GM19452 (cell line): Measurements from ENCODE around the gene GNAQ.

Experiments
- ATAC-seq: cut with Tn5 transposase; IDR thresholded peaks from one replicate; pipeline ENCODE4 v1.9.1; 2021; ENCODE audit not compliant: unreplicated experiment

Gene GNAQ

DNA sequence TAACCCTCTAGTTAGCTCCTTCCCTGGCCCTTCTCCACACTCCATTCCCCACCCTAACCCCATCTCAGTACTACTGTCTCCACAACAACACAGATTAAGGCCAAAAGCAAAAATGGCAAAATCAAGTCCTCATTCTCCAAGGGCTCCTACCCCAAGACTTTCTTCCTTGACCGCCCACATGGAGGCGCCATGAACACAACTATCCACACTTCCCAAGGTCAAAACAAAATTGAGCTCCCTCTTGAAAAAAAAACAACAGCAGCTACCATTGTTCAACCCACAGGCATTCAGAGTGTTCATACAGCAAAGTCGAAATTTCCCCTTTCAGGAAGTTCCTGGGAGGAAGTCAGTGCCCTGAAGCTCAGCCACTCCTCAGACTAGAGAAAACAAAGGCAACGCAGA is 54.4 kb downstream of the GNAQ start:
- no peak for ATAC-seq

GRCh38 chr9:77975806-77976205 is 55.8 kb downstream of the GNAQ start:
- no peak for ATAC-seq

- ATAC-seq, result no peak
These were observed 56.6 kb downstream of the GNAQ start for GRCh38 chr9:77975036-77975435.

DNA sequence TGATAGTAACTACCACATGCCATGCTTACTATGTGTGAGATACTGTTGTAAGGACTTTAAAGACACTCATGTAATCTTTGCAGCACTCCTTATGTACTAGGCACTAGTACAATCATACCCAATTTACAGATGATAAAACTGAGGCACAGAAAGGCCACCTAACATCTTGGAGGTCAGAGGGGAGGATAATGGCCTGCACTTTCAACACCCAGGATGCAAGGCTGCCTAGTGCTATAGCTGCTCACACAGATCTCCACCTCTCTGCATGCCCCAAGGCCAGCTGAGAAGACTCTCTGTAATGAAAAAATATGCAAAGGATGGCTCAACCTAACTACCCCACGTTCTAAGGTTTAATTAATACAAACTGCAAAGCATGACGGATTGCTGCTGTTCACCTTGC is 57.2 kb downstream of the GNAQ start:
- no peak for ATAC-seq

DNA sequence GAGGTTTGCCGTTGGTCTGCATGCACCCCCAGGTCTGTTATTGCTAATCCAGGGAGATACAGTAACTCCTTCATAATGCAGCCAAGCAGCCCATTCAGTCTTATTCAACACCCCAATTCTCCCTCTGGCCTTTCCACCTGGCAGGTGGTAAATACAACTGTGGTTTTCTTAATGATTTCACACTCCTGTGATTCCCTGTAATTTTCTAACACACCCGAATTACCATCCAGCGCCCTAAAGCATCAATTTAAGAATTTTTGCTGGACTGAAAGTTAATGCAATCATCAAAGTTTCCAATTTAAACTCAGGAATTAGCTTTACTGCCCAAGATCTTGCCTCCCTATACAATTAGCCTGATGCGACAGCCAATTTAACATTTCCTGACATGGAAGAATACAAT is 62.5 kb downstream of the GNAQ start:
- no peak for ATAC-seq

GRCh38 chr9:77968506-77968905 is 63.1 kb downstream of the GNAQ start:
- ATAC-seq, result no peak

DNA sequence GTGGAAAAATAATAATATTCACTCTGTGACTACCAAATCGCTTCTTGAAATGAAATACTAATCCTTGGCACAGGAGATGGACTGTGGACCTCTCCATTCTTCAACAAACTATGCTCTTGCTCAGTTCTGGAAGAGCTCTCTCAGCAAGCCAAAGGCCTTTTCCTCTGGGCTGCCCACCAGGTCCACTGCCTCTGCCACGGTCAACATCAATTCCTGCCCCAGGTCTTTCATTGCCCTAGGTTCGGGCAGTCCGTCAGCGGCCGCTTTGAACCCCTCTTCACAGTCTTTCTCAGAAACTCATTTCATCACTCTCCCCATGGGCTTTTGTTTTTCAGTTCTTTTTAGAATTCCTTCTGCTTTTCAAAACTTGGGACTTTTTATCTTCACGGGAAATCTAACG is 64.9 kb downstream of the GNAQ start:
- ATAC-seq, result no peak

DNA sequence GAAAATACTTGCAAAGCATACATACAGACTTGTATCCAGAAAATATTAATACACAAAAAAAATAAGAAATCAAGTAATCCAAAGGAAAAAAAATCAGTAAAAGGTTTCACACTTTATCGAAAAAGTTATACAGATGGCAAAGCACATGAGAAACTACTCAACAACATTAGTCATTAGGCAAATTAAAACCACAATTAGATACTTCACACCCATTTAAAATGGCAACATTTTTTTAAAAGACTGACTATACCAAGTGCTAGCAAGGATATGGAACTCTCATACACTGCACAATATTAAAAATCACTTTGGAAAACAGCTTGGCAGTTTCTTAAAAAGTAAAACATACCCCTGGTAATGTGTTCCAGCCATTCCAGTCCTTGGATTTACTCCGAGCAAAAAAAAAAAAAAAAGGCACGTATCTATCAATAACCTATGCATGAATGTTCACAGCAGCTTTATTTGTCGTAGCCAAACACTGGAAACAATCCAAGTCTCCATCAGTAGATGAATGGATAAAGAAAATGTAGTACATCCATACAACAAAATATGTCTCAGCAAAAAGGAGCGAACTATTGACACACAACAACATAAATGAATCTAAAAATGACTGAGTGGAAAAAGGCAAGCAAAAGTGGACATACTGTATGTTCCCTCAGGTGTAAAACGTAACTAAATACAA is 66.0 kb downstream of the GNAQ start:
- no peak for ATAC-seq

DNA sequence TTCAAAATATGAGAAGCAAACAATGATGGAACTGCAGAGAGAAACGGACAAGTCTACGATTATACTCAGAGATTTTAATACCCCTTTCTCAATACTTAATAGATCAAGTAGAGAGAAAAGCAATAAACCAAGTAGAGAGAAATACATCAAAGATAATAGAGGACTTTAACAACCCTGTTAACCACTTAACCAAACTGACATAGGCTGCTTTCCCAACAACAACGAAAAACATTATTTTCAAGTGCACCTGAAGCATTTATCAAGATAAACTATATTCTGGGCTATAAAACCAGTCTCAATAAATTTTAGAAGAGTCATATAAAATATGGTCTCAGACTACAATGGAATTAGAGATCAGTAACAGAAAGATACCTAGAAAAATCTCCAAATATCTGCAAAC is 67.4 kb downstream of the GNAQ start:
- ATAC-seq, result no peak

GRCh38 chr9:77961541-77961940 is 70.1 kb downstream of the GNAQ start:
- no peak for ATAC-seq

DNA sequence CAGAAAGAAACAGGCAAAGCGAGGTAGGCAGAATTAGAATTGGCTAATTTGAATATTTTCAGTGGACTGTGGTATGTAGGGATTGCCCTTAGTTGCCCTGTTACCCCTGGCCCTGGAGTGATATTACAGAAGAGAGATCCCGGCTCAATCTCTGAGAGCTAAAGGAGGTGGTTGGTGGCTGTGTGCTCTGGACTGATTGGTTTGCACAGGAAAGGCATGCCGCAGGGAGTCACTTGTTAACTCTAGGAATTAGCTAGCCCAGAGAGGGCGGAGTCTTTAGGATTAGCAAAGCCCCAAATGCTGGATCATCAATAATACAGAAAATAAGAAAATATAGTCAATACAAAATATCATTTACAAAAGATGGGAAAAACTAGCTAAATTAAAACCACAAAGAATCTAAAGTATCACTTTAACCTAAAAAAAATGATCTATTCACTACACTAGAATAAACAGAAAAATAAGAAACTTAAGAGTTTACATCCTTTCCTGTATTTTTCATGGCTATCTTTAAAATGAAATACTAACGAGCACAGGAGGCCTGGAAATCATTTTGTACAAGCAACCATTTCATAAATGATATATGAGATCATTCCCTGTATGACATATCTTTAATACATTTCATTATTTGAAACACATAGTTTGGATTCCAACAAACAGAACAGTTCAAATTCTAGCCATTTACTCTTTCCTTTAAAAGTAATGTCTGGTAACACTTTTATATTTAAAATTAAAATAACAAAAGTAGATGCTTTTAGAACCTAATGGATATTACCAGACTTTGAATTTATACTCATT is 71.1 kb downstream of the GNAQ start:
- no peak for ATAC-seq

GRCh38 chr9:77959803-77960202 is 71.8 kb downstream of the GNAQ start:
- ATAC-seq, result no peak

GRCh38 chr9:77957652-77958051 is 74.0 kb downstream of the GNAQ start:
- no peak for ATAC-seq

GRCh38 chr9:77956555-77956954 is 75.1 kb downstream of the GNAQ start:
- ATAC-seq, result no peak

DNA sequence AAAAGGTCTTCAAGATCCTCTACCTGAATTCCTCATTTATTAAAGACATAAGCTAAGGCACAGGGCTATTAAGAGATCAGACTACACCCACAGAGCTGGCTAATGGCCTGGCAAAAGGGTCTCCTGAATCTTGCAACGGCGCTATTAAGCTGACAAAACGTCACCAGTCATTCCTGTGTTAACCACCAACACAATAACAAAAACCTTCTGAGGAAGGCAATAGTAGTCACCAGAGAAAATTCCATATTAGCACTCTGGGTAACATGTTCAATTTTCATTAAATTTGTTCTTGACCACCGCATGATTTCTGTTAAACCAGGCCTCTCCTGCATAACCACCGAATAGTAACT is 77.0 kb downstream of the GNAQ start:
- ATAC-seq, result no peak

- ATAC-seq, result no peak
These were observed 77.5 kb downstream of the GNAQ start for GRCh38 chr9:77954013-77954665.

- ATAC-seq, result no peak
These were observed 78.0 kb downstream of the GNAQ start for GRCh38 chr9:77953590-77953989.

DNA sequence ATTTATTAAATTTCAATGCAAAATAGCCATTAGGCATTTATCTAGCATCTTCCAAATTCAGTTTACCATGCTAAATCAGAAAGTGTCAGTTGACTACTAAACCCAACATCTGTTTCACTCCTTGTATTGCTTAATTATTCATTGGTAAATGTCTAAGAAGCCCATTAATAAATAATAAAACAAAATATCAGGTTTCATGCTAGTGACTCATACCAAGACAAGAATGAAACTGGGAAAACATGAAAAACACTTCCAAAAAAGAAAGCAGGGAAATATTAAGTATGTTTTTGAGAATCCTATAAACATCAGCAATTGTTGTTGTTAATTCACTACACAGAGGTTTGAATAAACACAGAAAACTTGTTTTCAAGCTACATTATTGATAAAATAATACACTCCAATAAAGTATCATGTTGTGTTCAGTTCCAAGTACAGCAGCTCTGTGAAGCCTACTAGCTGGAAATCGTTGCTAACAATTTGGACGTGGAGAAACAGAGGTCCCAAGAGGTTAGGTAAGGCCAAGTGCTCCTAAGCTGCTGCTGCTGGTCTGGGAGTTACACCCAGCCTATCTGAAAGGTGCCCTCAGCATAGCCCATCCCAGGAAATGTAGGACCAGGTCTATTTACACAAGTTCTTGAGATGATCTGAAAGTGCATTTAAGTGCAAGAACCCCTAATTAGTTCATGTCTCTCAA is 78.8 kb downstream of the GNAQ start:
- no peak for ATAC-seq

GRCh38 chr9:77951369-77951768 is 80.2 kb downstream of the GNAQ start:
- no peak for ATAC-seq

DNA sequence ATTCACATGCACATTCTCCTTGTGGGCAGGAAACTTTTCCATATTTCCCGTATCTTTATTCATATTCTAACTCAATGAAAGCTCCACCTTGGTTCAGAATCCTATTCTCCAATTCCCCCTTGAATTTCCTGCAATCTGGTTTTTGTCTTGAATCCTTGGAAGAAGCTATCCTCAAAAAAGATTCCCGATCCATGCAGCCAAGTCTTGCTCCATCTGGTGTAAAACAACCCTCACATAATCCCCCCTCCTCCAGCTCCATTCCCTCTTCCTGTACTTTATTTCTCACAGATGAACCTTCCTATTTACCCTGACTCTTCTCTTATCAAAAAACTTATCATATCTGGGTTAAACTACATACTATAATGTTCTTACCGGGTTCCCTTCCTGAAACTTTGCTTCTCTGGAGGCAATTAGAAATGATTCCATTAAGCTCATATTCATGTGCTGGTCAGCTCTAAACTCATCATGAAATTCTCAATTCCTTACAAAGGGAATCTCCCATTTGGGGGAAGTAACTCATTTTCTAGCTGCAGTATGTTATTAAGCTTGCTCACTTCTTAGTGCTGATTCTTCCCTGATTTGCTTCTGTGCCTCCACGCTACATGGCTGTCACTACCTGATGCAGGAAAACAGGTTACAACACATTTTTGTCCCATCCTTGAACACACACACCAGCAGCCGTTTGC is 81.7 kb downstream of the GNAQ start:
- ATAC-seq, result no peak

GRCh38 chr9:77947651-77948050 is 84.0 kb downstream of the GNAQ start:
- ATAC-seq, result no peak
